Fibroblast of lung (primary cell): ENCODE data around the gene SEL1L. TPM values are rescaled to one million over a fixed set of nuclear protein-coding genes. Genes with fewer than 3 reads are reported as not detected.

Experiments
- DNase-seq, 2 donors: peaks; one replicate each; pipeline versions ENCODE4 v3.0.0 to v3.0.0-alpha.2; 2010; ENCODE audit warnings: low read depth in 2 of 2
- H2AFZ ChIP-seq: 2 replicates; pipeline ENCODE4 v1.5.1; 2012; ENCODE audit warnings: low read length, control low read depth, inconsistent platforms
- H3K27ac ChIP-seq: 2 replicates; pipeline ENCODE4 v1.5.1; 2011; ENCODE audit warnings: low read length, control low read depth; ENCODE audit not compliant: insufficient read depth
- H3K27me3 ChIP-seq: 2 replicates; pipeline ENCODE4 v1.5.1; 2011; ENCODE audit warnings: mild to moderate bottlenecking, low read length; ENCODE audit not compliant: control insufficient read depth, insufficient read depth
- H3K36me3 ChIP-seq: 2 replicates; pipeline ENCODE4 v1.5.1; 2011; ENCODE audit warnings: low read length; ENCODE audit not compliant: control insufficient read depth, insufficient read depth
- H3K4me1 ChIP-seq: 2 replicates; pipeline ENCODE4 v1.5.1; 2011; ENCODE audit warnings: low read length; ENCODE audit not compliant: control insufficient read depth, insufficient read depth; ENCODE audit errors: extremely low read depth
- H3K4me2 ChIP-seq: 2 replicates; pipeline ENCODE4 v1.5.1; 2011; ENCODE audit warnings: low read length, control low read depth; ENCODE audit not compliant: insufficient read depth; ENCODE audit errors: extremely low read depth
- H3K4me3 ChIP-seq, 4 experiments: fragments of 200-600 bp in 1 of 4; sonication (generic) in 1 of 4; replicated peaks in 1 of 4; 2 replicates each; pipeline ENCODE4 v1.5.1; 2011 to 2016; ENCODE audit warnings: low read length in 4 of 4, low read depth in 3 of 4, mild to moderate bottlenecking in 3 of 4, control low read depth in 2 of 4, inconsistent platforms in 1 of 4, mixed read lengths in 1 of 4; ENCODE audit not compliant: insufficient read depth in 1 of 4; ENCODE audit errors: control extremely low read depth in 1 of 4
- H3K79me2 ChIP-seq: 2 replicates; pipeline ENCODE4 v1.5.1; 2012; ENCODE audit warnings: mild to moderate bottlenecking, low read length, inconsistent platforms; ENCODE audit not compliant: control insufficient read depth, insufficient read depth
- H3K9ac ChIP-seq: 2 replicates; pipeline ENCODE4 v1.5.1; 2011; ENCODE audit warnings: mild to moderate bottlenecking, low read length, control low read depth; ENCODE audit not compliant: insufficient read depth
- H3K9me3 ChIP-seq: 2 replicates; pipeline ENCODE4 v1.5.1; 2012; ENCODE audit warnings: low read depth, low read length; ENCODE audit not compliant: control insufficient read depth, insufficient read depth
- H4K20me1 ChIP-seq: 2 replicates; pipeline ENCODE4 v1.5.1; 2011; ENCODE audit warnings: low read length; ENCODE audit not compliant: control insufficient read depth, insufficient read depth; ENCODE audit errors: extremely low read depth
- EZH2 ChIP-seq: IDR thresholded peaks from 2 replicates; pipeline ENCODE4 v1.5.1; 2012; ENCODE audit warnings: low read length, control low read depth, mild to moderate bottlenecking; ENCODE audit errors: missing control alignments
- polyA plus RNA-seq, 2 donors: library from polyadenylated mRNA; depleted of rRNA in 1 of 2; stranded (reverse) in 1 of 2; unstranded in 1 of 2; fragments of >200 nt; gene quantifications; 2 replicates each; pipeline ENCODE4 v1.2.1, GENCODE V29; 2011 to 2012; ENCODE audit warnings: missing spikeins in 1 of 2
- total RNA-seq: library from RNA; depleted of rRNA; stranded (reverse); fragments of >200 nt; gene quantifications from 2 replicates; pipeline ENCODE4 v1.2.1, GENCODE V29; 2014
- TF ChIP-seq, protein P1 (sequence below), 2 donors: IDR thresholded peaks in 1 of 2; conservative IDR thresholded peaks in 1 of 2; 1 replicate in 1 of 2; 2 replicates in 1 of 2; pipeline ENCODE4 v1.5.1; 2011 to 2012; ENCODE audit warnings: low read length in 2 of 2, control low read depth in 1 of 2, inconsistent platforms in 1 of 2, low read depth in 1 of 2, mild to moderate bottlenecking in 1 of 2

SEL1L gene
- total and polyA plus RNA-seq, 2 donors (not counting 1 experiment from before 2014, with no cell fraction given) = 39.3 to 143 TPM

DNA sequence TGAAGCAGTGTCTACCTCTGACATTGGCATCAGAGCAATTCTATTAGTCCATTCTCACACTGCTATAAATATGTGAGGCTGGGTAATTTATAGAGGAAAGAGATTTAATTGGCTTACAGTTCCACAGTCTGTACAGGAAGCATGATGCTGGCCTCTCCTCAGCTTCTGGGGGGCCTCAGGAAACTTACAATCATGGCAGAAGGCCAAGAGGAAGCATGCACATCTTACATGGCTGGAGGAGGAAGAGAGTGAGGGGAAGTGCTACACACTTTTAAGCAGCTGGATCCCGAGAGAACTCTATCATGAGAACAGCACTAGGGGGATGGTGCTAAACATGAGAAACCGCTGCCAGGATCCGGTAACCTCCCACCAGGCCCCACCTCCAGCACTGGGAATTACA, 25.7 kb upstream of the SEL1L start:
- Histone ChIP-seq H4K20me1 (no peaks in the 10 kb centered on the region), H3K36me3 (no peaks in the 10 kb centered on the region), H3K79me2 (no peaks in the 10 kb centered on the region), H3K27me3 (no peaks in the 10 kb centered on the region), H3K9me3 (no peaks in the 10 kb centered on the region), H3K4me2 (no peak overlapping the region), H2AFZ (no peak overlapping the region), H3K27ac (no peak overlapping the region), H3K4me3 (no peak overlapping the region), H3K4me1 (no peaks in the 10 kb centered on the region), H3K9ac (no peak overlapping the region)
- no peak for DNase-seq
- TF ChIP-seq, protein P1, sequence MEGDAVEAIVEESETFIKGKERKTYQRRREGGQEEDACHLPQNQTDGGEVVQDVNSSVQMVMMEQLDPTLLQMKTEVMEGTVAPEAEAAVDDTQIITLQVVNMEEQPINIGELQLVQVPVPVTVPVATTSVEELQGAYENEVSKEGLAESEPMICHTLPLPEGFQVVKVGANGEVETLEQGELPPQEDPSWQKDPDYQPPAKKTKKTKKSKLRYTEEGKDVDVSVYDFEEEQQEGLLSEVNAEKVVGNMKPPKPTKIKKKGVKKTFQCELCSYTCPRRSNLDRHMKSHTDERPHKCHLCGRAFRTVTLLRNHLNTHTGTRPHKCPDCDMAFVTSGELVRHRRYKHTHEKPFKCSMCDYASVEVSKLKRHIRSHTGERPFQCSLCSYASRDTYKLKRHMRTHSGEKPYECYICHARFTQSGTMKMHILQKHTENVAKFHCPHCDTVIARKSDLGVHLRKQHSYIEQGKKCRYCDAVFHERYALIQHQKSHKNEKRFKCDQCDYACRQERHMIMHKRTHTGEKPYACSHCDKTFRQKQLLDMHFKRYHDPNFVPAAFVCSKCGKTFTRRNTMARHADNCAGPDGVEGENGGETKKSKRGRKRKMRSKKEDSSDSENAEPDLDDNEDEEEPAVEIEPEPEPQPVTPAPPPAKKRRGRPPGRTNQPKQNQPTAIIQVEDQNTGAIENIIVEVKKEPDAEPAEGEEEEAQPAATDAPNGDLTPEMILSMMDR (conservative IDR thresholded peaks at IDR 0.05 in 1 of 2, IDR thresholded peaks at IDR 0.05 in 1 of 2; ENCODE audit: low read depth in 1 of 2, low read length in 2 of 2) = no peak
- no peak for TF ChIP-seq EZH2

DNA sequence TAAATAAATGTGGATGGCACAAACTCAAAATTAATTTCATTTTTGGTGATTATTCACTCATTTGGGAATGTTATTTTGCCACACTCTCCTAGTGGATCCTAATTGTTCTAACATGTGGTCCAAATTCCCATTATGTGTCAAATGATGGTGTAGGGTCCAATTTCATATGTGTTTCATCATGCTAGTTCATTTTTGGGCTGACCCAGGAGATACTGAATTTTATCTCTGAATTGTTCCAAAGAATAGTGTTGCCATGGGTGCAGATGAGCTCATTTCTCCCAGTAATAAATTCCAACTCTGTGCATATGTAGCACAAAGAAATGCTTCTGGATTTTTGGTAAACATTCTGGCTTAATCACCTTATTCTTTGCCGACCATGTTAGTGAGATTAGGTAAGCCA, 23.5 kb upstream of the SEL1L start:
- Histone ChIP-seq H3K4me3 (no peak overlapping the region), H3K79me2 (no peaks in the 10 kb centered on the region), H2AFZ (no peak overlapping the region), H3K27ac (no peak overlapping the region), H3K4me2 (no peak overlapping the region), H4K20me1 (no peaks in the 10 kb centered on the region), H3K27me3 (no peaks in the 10 kb centered on the region), H3K4me1 (no peaks in the 10 kb centered on the region), H3K36me3 (no peaks in the 10 kb centered on the region), H3K9me3 (no peaks in the 10 kb centered on the region), H3K9ac (no peak overlapping the region)
- no peak for TF ChIP-seq EZH2
- DNase-seq = no peak

DNA sequence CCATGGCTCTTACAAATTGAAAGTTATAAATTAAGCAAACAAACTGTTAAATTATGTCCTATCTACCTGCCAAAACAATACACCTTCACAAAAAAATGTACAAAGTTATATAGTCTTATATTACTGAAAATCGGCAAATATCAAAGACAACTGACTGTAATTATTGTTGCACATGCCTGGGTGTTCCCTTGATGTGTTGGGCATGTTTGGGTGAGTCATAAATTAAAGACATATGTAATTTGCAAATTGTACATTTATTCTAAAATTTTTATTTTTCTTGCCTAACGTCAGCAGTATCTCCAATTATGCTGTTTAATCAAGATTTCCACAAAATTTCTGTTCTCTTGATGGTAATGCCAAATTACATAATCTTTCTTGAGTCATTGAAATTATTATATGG, 22.0 kb upstream of the SEL1L start:
- Histone ChIP-seq H3K4me3 (no peak overlapping the region), H3K4me2 (no peak overlapping the region), H3K4me1 (no peaks in the 10 kb centered on the region), H2AFZ (no peak overlapping the region), H3K36me3 (no peaks in the 10 kb centered on the region), H3K9me3 (no peaks in the 10 kb centered on the region), H3K79me2 (no peaks in the 10 kb centered on the region), H4K20me1 (no peaks in the 10 kb centered on the region), H3K27me3 (no peaks in the 10 kb centered on the region), H3K9ac (no peak overlapping the region), H3K27ac (no peak overlapping the region)
- TF ChIP-seq EZH2 = no peak
- TF ChIP-seq, protein P1 (conservative IDR thresholded peaks at IDR 0.05 in 1 of 2, IDR thresholded peaks at IDR 0.05 in 1 of 2; ENCODE audit: low read depth in 1 of 2, low read length in 2 of 2) = no peak
- DNase-seq = no peak
